GM23248 (cell line): ENCODE data around the gene ZBTB16.

ENCODE experiments used
- EZH2 ChIP-seq: fragments of 200-600 bp; sonication (generic); IDR thresholded peaks from 2 replicates; pipeline ENCODE4 v1.6.1; 2018; ENCODE audit warnings: antibody characterized with exemption, mild to moderate bottlenecking; ENCODE audit not compliant: insufficient read depth, poor library complexity, severe bottlenecking
- EZH2phosphoT487 ChIP-seq: fragments of 200-600 bp; sonication (generic); IDR thresholded peaks from 2 replicates; pipeline ENCODE4 v1.6.1; 2018; ENCODE audit warnings: antibody characterized with exemption, moderate library complexity, mild to moderate bottlenecking, low read depth; ENCODE audit not compliant: insufficient read depth

- TF ChIP-seq EZH2 (no peak), EZH2phosphoT487 (no peak)
Observed at GRCh38 chr11:114295676-114296604, 236.4 kb downstream of the ZBTB16 start, which contains the start of gene NNMT.
